GM19397 (cell line): Measurements from ENCODE around the gene HPCAL1.
"Not testable (repeated sequence)": the region's sequence is repeated elsewhere in the genome, so short reads cannot be mapped to it uniquely, and the experiment has no call there.

Experiments used
- ATAC-seq: cut with Tn5 transposase; IDR thresholded peaks from one replicate; pipeline ENCODE4 v1.9.1; 2021; ENCODE audit warnings: mild to moderate bottlenecking, moderate library complexity; ENCODE audit not compliant: unreplicated experiment

HPCAL1 gene

GRCh38 chr2:10449838-10450691 is 147.4 kb downstream of the HPCAL1 start:
- ATAC-seq, result no peak

- no peak for ATAC-seq
These were observed 149.1 kb downstream of the HPCAL1 start for GRCh38 chr2:10451819-10452218.

- no peak for ATAC-seq
These were observed 149.6 kb downstream of the HPCAL1 start for GRCh38 chr2:10452312-10452711.

GRCh38 chr2:10452956-10453904 is 150.5 kb downstream of the HPCAL1 start:
- ATAC-seq, result no peak

GRCh38 chr2:10453905-10454298 is 151.2 kb downstream of the HPCAL1 start:
- ATAC-seq, result no peak

GRCh38 chr2:10454505-10454904 is 151.8 kb downstream of the HPCAL1 start:
- ATAC-seq, result no peak

- not testable (repeated sequence) for ATAC-seq
These were observed 154.5 kb downstream of the HPCAL1 start for GRCh38 chr2:10457195-10457594.

GRCh38 chr2:10457846-10458598 is 155.3 kb downstream of the HPCAL1 start:
- ATAC-seq, result no peak

GRCh38 chr2:10460366-10460796 is 157.7 kb downstream of the HPCAL1 start:
- ATAC-seq, result no peak

GRCh38 chr2:10462178-10463083 is 159.7 kb downstream of the HPCAL1 start:
- ATAC-seq, result no peak

- no peak for ATAC-seq
These were observed 163.2 kb downstream of the HPCAL1 start for GRCh38 chr2:10465910-10466309.

- ATAC-seq, result no peak
These were observed 164.1 kb downstream of the HPCAL1 start for GRCh38 chr2:10466801-10467200.

GRCh38 chr2:10467401-10467800 is 164.7 kb downstream of the HPCAL1 start:
- ATAC-seq, result no peak

GRCh38 chr2:10469301-10469700 is 166.6 kb downstream of the HPCAL1 start:
- ATAC-seq, result no peak

- no peak for ATAC-seq
These were observed 167.4 kb downstream of the HPCAL1 start for GRCh38 chr2:10469955-10470608.

- ATAC-seq, result no peak
These were observed 168.4 kb downstream of the HPCAL1 start for GRCh38 chr2:10471046-10471571.

GRCh38 chr2:10471955-10472354 is 169.3 kb downstream of the HPCAL1 start:
- no peak for ATAC-seq

- no peak for ATAC-seq
These were observed 170.5 kb downstream of the HPCAL1 start for GRCh38 chr2:10473121-10473756.
